ENCODE results near the gene STX18. TPM values are rescaled to one million over a fixed set of nuclear protein-coding genes. Genes with fewer than 3 reads are reported as not detected.

STX18 gene
- total and polyA plus RNA-seq, 2 experiments from 2014 or later: 15.9 to 18.1 TPM

GRCh38 chr4:4558881-4559280, 17.0 kb upstream of the STX18 start (continued):
- no peak for TF ChIP-seq ETS1 (IDR thresholded peaks at IDR 0.05)
- no peak for TF ChIP-seq STAT1 (IDR thresholded peaks at IDR 0.05; ENCODE audit: unreplicated experiment)
- no peak for TF ChIP-seq POLR2AphosphoS5 (IDR thresholded peaks at IDR 0.05; ENCODE audit: low read depth)
- TF ChIP-seq JUNB (IDR thresholded peaks at IDR 0.05; ENCODE audit: unreplicated experiment): no peak
- no peak for TF ChIP-seq REST (IDR thresholded peaks at IDR 0.05; ENCODE audit: unreplicated experiment)
- TF ChIP-seq ZNF114 (CRISPR knock-in tag; IDR thresholded peaks at IDR 0.05): no peak
- TF ChIP-seq ZNF331 (CRISPR knock-in tag; IDR thresholded peaks at IDR 0.05; ENCODE audit: low read depth): no peak

- peak; percentile 26 for DNase-seq (ENCODE audit: low spot score)
- Mint-ChIP-seq H3K27me3 (ENCODE audit: insufficient read depth, low read depth, poor library complexity) (peaks cover 10% of the 10 kb centered on the region), H3K36me3 (ENCODE audit: low read depth) (peaks cover 34% of the 10 kb centered on the region), H3K9me3 (no peaks in the 10 kb centered on the region), H3K27ac (no peak overlapping the region), H3K4me1 (no peaks in the 10 kb centered on the region; the same call in 2 of the 3 replicates), H3K4me3 (no peak overlapping the region)
- Histone ChIP-seq H3K4me2 (no peak overlapping the region), H3K27me3 (ENCODE audit: insufficient read depth) (no peaks in the 10 kb centered on the region), H3K36me3 (ENCODE audit: insufficient read depth) (no peaks in the 10 kb centered on the region; the same call in 1 of the 2 replicates), H2AFZ (no peak overlapping the region), H4K20me1 (replicated peaks; ENCODE audit: insufficient read depth) (peaks cover 20% of the 10 kb centered on the region), H3F3A (replicated peaks; ENCODE audit: low read depth) (no peaks in the 10 kb centered on the region), H3K4me3 (no peak overlapping the region), H3K4me1 (ENCODE audit: insufficient read depth) (no peaks in the 10 kb centered on the region), H3K9me2 (ENCODE audit: insufficient read depth) (no peaks in the 10 kb centered on the region), H3K79me2 (replicated peaks; ENCODE audit: insufficient read depth) (no peaks in the 10 kb centered on the region), H3K27ac (ENCODE audit: low read depth) (no peak overlapping the region)
- ATAC-seq: no peak
- no peak for TF ChIP-seq ETS1 (IDR thresholded peaks at IDR 0.05)
- TF ChIP-seq ZNF114 (CRISPR knock-in tag; IDR thresholded peaks at IDR 0.05): no peak
- no peak for TF ChIP-seq POLR2AphosphoS5 (IDR thresholded peaks at IDR 0.05; ENCODE audit: low read depth)
- TF ChIP-seq REST (IDR thresholded peaks at IDR 0.05; ENCODE audit: unreplicated experiment): no peak
- no peak for TF ChIP-seq ZNF331 (CRISPR knock-in tag; IDR thresholded peaks at IDR 0.05; ENCODE audit: low read depth)
- no peak for TF ChIP-seq JUNB (IDR thresholded peaks at IDR 0.05; ENCODE audit: unreplicated experiment)
- TF ChIP-seq CREB1 (CRISPR knock-in tag; IDR thresholded peaks at IDR 0.05; ENCODE audit: low read depth): no peak
Observed at GRCh38 chr4:4555916-4556315, 14.1 kb upstream of the STX18 start.
